ENCODE results near the gene LINC01488. TPM values are rescaled to one million over a fixed set of nuclear protein-coding genes. Genes with fewer than 3 reads are reported as not detected.

The LINC01488 gene
- polyA plus RNA-seq (2011; rRNA removed) (not detected in 2 replicates), polyA minus RNA-seq (2011; rRNA and poly(A)+ RNA removed) (not detected in 2 replicates)

DNA sequence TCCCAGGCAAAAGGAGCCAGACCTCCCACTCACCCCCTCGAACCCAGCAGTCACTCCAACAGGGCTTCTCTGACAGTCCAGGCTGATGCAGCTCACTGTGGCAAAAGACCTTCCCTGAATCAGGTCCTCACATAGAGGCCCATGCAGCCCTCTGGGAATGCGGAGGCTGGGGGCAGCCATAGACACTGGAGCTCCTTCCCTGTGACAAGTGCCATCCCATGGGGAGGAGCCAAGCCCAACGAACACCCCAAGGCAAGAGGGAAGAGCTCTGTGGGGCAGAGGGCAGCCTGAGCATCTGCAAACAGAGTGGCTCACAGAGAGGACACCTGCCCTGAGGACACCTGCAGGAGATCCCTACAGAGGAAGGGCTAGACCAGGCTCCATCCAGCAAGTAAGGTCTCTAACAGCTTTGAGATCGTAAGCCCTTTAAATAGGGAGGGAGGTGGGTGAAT lies at the start of gene LINC01488:
LINC01488 (plus strand) TSS at position 271 of the 452 bp plus-strand sequence.
- H3K27ac ChIP-seq (ENCODE audit: low read depth, low read length): no peak within 1 kb of the TSS
- H3K27me3 ChIP-seq (ENCODE audit: control insufficient read depth, insufficient read depth, low read length): no peaks in the 10 kb centered on the region
- POLR2A ChIA-PET: no interaction called here
- TF ChIP-seq, protein P1, sequence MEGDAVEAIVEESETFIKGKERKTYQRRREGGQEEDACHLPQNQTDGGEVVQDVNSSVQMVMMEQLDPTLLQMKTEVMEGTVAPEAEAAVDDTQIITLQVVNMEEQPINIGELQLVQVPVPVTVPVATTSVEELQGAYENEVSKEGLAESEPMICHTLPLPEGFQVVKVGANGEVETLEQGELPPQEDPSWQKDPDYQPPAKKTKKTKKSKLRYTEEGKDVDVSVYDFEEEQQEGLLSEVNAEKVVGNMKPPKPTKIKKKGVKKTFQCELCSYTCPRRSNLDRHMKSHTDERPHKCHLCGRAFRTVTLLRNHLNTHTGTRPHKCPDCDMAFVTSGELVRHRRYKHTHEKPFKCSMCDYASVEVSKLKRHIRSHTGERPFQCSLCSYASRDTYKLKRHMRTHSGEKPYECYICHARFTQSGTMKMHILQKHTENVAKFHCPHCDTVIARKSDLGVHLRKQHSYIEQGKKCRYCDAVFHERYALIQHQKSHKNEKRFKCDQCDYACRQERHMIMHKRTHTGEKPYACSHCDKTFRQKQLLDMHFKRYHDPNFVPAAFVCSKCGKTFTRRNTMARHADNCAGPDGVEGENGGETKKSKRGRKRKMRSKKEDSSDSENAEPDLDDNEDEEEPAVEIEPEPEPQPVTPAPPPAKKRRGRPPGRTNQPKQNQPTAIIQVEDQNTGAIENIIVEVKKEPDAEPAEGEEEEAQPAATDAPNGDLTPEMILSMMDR (IDR thresholded peaks at IDR 0.05; ENCODE audit: low read depth, low read length): no peak
- DNase-seq (ENCODE audit: low read depth, low spot score): no peak
- H3K9me3 ChIP-seq (ENCODE audit: control insufficient read depth, insufficient read depth, low read length): no peaks in the 10 kb centered on the region; the same call in 1 of the 2 replicates
- CTCF ChIA-PET: no interaction called here
- no peak within 1 kb of the TSS for H3K4me3 ChIP-seq (ENCODE audit: low read depth, low read length)

DNA sequence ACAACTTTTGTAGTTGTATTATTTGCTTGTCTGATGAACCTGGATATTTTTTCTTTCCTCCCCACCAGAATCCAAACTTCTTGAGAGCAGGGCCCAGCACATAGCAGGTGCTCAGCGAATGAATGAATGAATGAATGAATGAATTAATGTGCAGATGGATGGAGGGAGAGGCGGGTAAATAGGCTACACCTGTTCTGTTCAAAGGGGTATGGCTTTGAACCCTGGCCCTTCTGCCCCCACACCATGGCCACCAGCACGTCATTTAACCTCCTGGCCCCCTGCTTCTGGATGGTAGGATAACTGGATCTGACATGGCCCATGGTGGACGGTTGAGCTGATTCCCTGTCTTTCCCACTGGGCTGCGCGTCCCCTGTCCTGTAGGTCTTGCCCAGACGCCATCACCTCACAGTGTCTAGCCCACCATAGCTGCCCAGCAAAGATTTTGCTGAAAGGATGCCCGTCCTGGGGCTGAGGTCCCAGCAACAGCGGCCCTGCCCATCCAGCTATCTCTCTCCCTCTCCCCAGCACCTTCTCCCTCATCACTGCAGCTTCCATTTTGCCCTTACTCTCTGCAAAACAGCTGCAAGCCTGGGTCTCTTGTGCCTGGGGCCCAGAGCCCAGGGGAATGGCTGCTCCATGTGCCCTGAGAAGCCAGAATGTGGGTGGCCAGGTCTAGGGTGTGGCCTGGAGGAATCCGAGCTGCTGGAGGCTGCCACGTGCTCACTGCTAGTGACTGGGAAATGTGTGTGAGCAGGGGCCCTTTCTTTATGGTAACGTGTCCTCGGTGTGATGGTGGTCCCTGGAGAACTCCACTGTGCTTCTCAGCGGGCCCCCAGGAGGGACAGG lies 49.3 kb upstream of the LINC01488 start:
- Histone ChIP-seq H3K27me3 (ENCODE audit: control insufficient read depth, insufficient read depth, low read length) (no peaks in the 10 kb centered on the region), H3K9me3 (ENCODE audit: control insufficient read depth, insufficient read depth, low read length) (no peaks in the 10 kb centered on the region; the same call in 1 of the 2 replicates), H3K27ac (ENCODE audit: low read depth, low read length) (no peak overlapping the region), H3K4me3 (ENCODE audit: low read depth, low read length) (no peak overlapping the region)
- ChIA-PET CTCF (interaction anchor here (1.7 kb wide), 1 partner anchor 10 kb away, joined by 4 read pairs; no protein-coding TSS in a partner anchor), POLR2A (no interaction called here)
- TF ChIP-seq, protein P1 (IDR thresholded peaks at IDR 0.05; ENCODE audit: low read depth, low read length): no peak
- DNase-seq (ENCODE audit: low read depth, low spot score): no peak

DNA sequence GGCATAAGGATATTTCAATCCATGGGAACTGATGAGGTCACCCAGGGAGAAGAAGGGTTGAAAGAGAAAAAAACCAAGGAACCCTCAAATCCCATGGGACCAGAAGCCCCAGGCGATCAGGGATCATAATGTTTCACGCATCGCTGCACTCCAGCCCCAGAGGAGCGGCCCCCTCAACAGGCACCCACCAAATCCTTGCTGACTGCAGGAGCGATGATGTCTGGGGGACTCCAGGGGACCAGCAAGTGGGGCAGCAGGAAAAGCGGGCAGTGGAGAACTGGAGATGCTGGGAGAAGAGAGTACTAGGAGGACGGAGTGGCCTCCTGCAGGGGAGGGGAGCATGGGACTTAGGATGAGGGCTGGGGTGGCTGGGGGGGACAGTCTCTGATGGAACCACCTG lies 47.7 kb upstream of the LINC01488 start:
- no peaks in the 10 kb centered on the region for H3K27me3 ChIP-seq (ENCODE audit: control insufficient read depth, insufficient read depth, low read length)
- no peak for DNase-seq (ENCODE audit: low read depth, low spot score)
- H3K27ac ChIP-seq (ENCODE audit: low read depth, low read length): no peak overlapping the region
- POLR2A ChIA-PET: no interaction called here
- no peak overlapping the region for H3K4me3 ChIP-seq (ENCODE audit: low read depth, low read length)
- TF ChIP-seq, protein P1 (IDR thresholded peaks at IDR 0.05; ENCODE audit: low read depth, low read length): no peak
- CTCF ChIA-PET: no interaction called here
- no peaks in the 10 kb centered on the region; the same call in 1 of the 2 replicates for H3K9me3 ChIP-seq (ENCODE audit: control insufficient read depth, insufficient read depth, low read length)

DNA sequence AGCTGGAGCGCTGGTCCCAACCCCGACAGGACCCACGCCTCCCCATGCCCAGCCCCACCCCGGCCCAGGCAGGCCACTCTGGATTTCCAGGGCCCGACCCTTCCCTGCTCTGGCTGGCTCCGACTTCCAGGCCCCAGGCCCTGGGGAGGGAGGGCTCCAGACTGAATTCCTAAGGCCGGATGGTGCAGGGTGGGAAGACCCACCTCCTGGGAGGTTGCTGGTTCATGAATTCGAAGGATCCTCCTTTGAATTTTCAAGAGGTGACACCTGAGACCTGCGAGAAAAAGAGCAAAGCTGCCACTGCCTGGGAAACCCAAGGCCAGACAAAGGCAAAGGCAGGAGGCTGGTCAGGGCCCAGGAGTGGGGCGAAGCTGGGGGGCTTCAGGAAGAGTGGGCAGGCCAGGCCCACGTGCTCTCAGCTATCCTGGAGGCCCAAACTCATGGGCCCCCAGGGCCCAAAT lies 47.0 kb upstream of the LINC01488 start:
- Histone ChIP-seq H3K9me3 (ENCODE audit: control insufficient read depth, insufficient read depth, low read length) (no peaks in the 10 kb centered on the region; the same call in 1 of the 2 replicates), H3K27me3 (ENCODE audit: control insufficient read depth, insufficient read depth, low read length) (no peaks in the 10 kb centered on the region), H3K4me3 (ENCODE audit: low read depth, low read length) (no peak overlapping the region), H3K27ac (ENCODE audit: low read depth, low read length) (no peak overlapping the region)
- CTCF ChIA-PET: no interaction called here
- POLR2A ChIA-PET: no interaction called here
- TF ChIP-seq, protein P1 (IDR thresholded peaks at IDR 0.05; ENCODE audit: low read depth, low read length): no peak
- DNase-seq (ENCODE audit: low read depth, low spot score): no peak

Data from AG04450 (cell line).